AG08395 (cell line): ENCODE measurements around the gene SNRNP48.
A peak's percentile ranks its signal among the peaks of the same experiment; 100 is the strongest.

ENCODE experiments used
- DNase-seq: peaks from one replicate; pipeline ENCODE4 v3.0.0; 2012; ENCODE audit warnings: mixed read lengths, low spot score

SNRNP48 gene

GRCh38 chr6:7593229-7593628 lies 3.2 kb downstream of the SNRNP48 start:
- DNase-seq = no peak

GRCh38 chr6:7594579-7595125 lies 4.7 kb downstream of the SNRNP48 start:
- DNase-seq = no peak

DNA sequence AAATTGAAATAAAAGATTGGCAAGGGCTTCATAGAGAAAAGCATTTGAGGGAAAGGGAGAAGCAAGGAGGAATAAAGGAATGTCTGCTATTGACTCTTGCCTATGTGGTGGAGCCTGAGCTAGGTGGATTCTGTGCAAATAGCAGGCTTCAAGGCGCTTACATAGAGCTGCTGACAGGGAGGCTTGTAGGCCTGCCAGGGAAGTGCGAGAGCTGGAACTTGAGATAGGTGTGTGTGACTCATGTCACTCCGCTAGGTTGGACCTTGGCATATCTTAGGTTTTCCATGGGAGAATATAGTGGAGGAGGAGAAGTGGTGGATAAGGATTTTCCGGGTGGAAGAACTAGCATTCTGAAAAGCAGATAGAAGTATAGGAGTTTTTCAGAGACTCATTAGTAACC lies 14.0 kb downstream of the SNRNP48 start:
- DNase-seq = no peak

- DNase-seq = no peak
Observed at GRCh38 chr6:7604506-7604905, 14.5 kb downstream of the SNRNP48 start.

DNA sequence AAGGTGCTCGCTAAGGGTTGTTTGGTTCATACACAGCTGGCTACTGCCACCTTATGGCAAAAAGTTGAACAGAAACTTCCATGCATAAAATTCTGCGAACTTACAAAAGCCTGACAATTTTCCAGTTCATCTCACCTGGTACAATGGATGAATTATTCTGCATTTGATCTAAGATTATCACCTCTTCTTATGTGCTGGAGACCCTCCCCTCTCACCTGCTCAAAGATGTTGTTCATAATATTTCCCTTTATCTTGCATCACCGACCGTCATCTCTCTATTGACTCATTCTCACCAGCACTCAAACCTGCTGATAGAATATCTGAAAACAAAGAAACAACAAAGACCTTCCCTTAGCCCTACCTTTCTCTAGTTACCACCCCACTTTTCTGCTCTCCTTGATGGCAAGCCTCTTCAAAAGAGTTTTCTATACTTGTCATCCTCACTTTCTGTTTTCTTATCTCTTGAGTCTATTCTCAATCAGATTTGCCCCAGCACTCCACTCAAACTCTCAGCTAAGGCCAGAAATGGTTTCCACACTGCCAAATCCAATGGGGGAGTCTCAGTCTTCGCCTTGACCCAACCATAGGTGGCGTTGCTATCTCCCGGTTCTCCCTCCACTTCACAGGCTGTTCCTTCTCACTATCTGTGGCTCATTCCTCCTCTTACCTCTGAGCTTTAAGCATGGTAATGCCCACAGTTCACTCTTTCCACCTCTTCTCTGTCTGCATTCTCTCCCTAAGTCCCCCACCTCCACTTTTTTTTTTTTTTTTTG lies 25.8 kb downstream of the SNRNP48 start:
- peak; percentile 63 for DNase-seq

GRCh38 chr6:7617801-7618764 lies 28.1 kb downstream of the SNRNP48 start:
- DNase-seq = peak; percentile 80

- no peak for DNase-seq
Observed at GRCh38 chr6:7621761-7622160, 31.8 kb downstream of the SNRNP48 start.

- no peak for DNase-seq
Observed at GRCh38 chr6:7624796-7625710, 35.1 kb downstream of the SNRNP48 start.

DNA sequence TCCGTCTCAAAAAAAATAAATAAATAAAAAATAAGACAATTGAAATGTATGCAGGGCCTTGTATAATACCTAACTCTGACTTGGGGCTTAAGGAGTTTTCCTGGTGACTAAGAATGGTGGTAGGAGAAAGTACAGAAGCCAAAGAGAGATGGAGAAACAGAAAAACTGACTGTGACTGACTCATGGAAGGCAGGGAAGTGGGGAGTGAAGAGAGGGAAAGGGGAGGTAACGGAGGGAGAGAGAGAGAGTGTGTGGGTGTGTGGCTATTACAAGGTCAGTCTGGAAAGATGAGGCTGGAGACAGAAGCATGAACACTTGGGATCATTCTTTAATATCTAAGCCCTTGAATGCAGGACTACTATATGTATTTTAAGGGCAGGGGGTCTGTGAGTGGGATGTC lies 38.5 kb downstream of the SNRNP48 start:
- peak; percentile 76 for DNase-seq

DNA sequence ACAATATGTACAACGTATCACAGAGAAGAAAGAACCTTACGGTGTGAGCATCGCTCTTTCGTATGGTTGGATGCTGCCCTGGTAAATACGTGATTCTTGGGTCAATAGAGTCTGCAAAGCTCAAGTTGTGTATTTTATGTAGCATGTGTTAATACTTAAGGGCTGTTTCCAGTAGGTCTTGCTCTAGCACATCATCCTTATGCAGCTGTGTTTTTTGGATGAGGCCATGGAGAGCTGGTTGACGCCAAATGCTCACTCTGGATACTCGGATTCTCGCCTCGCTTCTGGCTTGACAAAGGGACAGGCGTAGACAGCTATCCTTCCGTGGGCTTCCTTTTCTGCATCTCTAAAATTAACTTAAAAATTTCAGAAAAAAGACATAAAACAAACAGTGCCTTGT lies 38.9 kb downstream of the SNRNP48 start:
- DNase-seq = no peak

DNA sequence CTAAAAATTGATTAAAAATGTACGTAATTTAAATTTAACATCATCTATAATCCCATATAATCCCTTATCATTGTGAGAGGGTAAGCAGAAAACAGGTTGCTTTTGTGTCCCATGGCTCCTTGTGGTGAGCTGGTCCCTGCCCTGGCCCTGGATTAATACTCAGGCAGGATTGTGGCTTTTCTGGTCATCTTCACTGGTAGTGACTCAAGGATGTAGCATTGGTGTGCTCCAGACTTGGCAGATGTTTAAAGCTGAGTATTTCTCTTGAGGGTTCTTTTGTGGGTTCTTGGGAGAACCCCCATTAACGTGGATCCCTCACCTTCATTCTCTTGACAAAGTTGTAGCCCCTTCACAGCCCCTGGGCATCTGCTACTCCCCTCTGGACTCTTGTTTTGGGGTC lies 39.3 kb downstream of the SNRNP48 start:
- DNase-seq = peak; percentile 81

DNA sequence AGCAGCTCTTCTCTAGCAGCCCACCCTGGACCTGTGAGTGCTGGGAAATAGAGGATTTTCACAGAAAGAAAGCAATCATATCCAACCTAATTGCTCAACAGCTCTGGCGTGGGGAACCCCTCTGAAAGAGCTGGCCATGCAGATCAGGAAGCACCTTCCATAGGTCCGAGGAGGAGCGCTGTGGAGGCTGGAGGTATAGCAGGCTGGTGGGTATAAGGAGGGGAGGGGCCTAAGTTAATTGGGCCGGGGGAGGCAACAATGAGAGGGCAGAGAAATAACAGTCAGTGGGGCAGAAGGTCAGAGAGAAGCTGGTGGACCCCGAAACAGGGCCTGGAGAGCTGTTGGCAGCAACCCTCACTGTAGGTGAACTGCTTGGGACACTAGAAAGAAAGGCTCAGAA lies 40.8 kb downstream of the SNRNP48 start:
- no peak for DNase-seq

DNA sequence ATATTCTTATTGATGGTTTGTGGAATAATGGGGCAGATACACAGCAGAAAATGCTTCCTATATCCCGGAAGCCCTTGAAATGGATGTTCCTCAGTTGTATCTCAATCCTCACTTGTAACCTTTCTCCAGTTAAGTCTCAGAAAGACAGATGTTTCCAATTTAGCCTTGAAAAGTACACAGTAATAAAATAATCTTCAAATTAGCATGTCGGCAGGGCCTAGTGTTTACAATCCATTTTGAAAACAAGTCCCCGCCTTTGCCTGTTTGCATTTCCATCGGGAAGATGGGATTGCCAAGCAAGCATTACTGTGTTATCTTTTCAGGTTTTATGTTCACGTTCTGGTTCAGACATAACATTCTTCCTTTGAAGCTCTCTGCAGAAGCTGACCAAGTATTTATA lies 41.5 kb downstream of the SNRNP48 start:
- DNase-seq = no peak

DNA sequence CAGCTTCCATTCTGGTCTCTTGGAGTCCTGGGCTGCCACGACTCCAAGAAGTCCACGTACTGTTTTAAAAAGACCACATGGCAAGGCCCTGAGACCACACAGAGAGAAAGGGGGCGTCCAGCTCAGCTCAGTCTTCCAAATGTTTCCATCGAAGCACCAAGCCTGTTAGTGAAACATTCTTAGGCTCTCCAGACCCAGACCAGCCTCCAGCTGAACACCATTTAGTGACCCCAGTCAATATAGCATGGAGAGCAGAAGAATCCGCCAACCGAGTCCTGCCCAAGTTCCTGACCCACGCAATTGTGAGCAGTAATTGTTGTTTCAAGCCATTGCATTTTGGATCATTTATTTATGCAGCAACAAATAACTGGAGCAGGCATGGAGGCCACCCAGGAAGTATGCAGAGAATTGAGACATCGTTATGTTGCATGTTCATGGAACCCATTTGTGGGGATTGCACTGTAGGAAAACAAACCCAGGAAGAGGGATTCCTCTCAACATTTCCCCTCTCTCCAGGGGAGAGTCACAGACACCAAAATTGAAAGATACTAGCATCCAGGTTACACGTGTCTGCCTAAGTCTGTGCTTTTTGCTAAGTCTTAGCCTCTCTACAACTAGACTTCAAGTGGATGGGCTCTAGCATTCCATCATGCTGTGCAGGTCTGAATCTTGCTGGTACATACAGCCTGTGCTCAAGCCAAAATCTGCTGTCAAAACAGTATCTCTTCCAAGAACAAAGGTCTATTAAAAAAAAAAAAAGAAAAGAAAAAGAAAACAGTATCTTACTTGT lies 42.7 kb downstream of the SNRNP48 start:
- no peak for DNase-seq

- no peak for DNase-seq
Observed at GRCh38 chr6:7633361-7633760, 43.4 kb downstream of the SNRNP48 start.

DNA sequence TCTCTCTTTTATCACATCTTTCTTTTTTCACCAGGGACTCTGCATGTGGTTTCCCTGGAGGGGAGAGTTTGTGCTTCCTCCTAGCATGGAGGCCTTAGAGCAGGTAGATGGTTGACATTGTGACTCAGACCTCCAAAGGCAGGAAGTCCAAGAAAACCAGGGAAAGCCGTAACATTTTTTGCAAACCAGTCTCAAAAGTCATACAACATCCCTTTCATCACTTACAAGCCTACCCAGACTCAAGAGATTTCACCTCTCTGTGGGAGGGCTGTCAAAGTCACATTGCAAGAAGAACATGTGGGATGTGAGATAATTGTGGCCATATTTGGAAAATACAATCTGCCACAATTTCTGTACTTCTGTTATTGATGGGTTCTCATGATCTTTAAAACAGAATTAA lies 46.2 kb downstream of the SNRNP48 start:
- no peak for DNase-seq

GRCh38 chr6:7637533-7637932 lies 47.5 kb downstream of the SNRNP48 start:
- no peak for DNase-seq

DNA sequence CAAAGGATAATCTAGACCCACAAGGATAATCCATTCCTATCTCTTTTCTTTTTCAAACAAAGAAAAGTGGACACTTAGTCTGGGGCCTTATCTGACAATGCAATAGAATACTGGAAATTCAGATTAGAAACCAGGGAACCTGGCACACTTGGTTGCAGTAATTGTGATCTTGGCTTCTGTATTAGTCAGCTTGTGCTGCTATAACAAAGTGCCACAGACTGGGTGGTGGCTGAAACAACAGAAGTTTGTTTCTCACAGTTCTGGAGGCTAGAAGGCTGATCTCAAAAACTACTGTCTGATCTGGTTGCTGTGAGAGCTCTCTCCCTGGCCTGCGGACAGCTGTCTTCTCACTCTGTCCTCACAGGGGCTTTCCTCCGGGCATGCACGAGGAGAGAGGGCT lies 49.4 kb downstream of the SNRNP48 start:
- no peak for DNase-seq

GRCh38 chr6:7640016-7640415 lies 50.0 kb downstream of the SNRNP48 start:
- DNase-seq = no peak

- DNase-seq = peak; percentile 79
Observed at GRCh38 chr6:7640607-7641577, 50.9 kb downstream of the SNRNP48 start.
